Activated naive CD4-positive, alpha-beta T cell treated with anti-CD3 and anti-CD28 coated beads, Interleukin-2, amount 50 U/mL, for 24 hours (primary cell): Measurements from ENCODE around the gene PDE6C.
A peak's percentile ranks its signal among the peaks of the same experiment; 100 is the strongest.
"Not testable (repeated sequence)": the region's sequence is repeated elsewhere in the genome, so short reads cannot be mapped to it uniquely, and the experiment has no call there.

Source experiments
- H3K27ac Mint-ChIP-seq: one replicate; pipeline ENCODE4 v1.8.0; 2021; ENCODE audit warnings: mild to moderate bottlenecking, mixed read lengths
- H3K27me3 Mint-ChIP-seq: one replicate; pipeline ENCODE4 v1.8.0; 2021; ENCODE audit warnings: mixed read lengths
- H3K36me3 Mint-ChIP-seq: one replicate; pipeline ENCODE4 v1.8.0; 2021; ENCODE audit warnings: mixed read lengths
- H3K4me1 Mint-ChIP-seq: one replicate; pipeline ENCODE4 v1.8.0; 2021; ENCODE audit warnings: mixed read lengths
- H3K4me3 Mint-ChIP-seq: one replicate; pipeline ENCODE4 v1.8.0; 2021; ENCODE audit warnings: mild to moderate bottlenecking, mixed read lengths
- H3K9me3 Mint-ChIP-seq: one replicate; pipeline ENCODE4 v1.8.0; 2021; ENCODE audit warnings: mixed read lengths

The PDE6C gene

DNA sequence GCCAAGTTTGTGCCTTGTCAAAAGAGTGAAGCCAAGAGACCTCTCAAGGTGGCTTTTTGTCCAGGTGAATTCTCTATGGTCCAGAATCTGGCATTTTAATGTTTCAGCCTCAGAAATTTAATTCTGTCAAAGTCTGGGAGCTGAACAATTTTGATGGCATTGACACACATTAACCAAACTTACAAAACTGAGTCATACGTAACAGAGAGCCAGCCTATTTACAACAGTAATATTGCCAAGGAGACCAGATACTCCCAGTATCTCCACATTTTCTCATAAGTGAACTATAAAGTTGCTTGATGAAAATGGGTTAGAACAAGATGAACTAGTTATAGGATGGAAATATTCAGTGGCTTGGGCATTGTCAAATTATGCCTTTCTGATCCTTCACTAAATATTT is 43.8 kb downstream of the PDE6C start:
- Mint-ChIP-seq H3K27ac (no peak overlapping the region), H3K4me1 (no peaks in the 10 kb centered on the region), H3K4me3 (no peak overlapping the region), H3K27me3 (no peaks in the 10 kb centered on the region), H3K9me3 (no peaks in the 10 kb centered on the region), H3K36me3 (peaks cover 10% of the 10 kb centered on the region)

DNA sequence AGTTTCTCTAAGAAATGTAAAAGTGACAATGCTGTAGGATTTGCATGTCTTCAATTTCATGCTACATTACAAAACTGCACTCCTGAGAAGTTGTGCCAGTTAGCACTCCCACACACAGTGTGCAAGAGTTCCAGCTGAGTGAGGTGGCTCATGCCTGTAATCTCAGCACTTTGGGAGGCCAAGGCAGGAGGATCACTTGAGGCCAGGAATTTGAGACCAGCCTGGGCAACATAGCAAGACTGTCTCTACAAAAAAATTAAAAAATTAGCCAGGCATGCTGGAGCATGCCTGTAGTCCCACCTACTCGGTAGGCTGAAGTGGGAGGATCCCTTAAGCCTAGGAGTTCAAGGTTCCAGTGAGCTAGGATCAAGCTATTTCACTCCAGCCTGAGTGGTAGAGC is 45.4 kb downstream of the PDE6C start:
- peaks cover 14% of the 10 kb centered on the region for H3K36me3 Mint-ChIP-seq
- no peak overlapping the region for H3K27ac Mint-ChIP-seq
- H3K4me1 Mint-ChIP-seq, result no peaks in the 10 kb centered on the region
- no peaks in the 10 kb centered on the region for H3K27me3 Mint-ChIP-seq
- H3K9me3 Mint-ChIP-seq, result no peaks in the 10 kb centered on the region
- H3K4me3 Mint-ChIP-seq, result no peak overlapping the region

DNA sequence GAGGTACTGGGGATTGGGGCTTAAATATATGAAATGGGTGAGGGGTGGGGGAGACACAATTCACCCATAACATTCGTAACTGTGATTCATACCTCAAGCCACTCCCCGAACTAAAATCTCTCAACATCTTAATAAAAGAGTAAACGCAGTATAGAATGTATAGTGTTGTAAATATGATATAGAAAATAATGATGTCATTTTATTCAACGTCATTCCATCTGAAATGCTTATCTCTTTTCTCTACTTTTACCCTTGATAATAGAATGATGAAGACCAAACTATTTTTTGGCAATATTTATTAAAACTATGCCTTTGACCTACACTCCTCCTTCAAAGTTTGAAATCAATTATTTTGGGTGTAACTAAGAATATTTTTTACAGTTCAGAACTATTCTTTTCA is 53.7 kb downstream of the PDE6C start:
- Mint-ChIP-seq H3K4me1 (no peaks in the 10 kb centered on the region), H3K9me3 (no peaks in the 10 kb centered on the region), H3K27me3 (no peaks in the 10 kb centered on the region), H3K27ac (no peak overlapping the region), H3K36me3 (peaks cover 16% of the 10 kb centered on the region), H3K4me3 (no peak overlapping the region)

DNA sequence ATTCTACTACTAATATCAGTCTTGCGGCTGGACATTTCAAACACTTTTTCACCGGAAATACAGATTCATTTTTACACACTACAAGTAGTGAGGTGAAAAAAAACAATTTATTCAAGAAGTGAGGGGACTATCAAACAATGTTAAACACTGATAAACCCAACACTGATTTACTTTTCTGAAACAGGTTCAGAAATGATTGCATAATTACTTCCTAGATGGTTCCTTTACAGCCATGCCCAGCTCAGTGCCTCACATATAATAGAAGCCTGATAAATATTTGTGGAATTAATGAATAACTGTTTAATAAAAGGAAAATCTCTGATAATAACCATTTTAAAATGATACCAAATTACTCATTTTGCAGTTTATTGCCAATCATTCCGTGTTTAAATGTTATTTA is 55.5 kb downstream of the PDE6C start:
- Mint-ChIP-seq H3K27ac (no peak overlapping the region), H3K4me3 (no peak overlapping the region), H3K4me1 (peaks cover 3% of the 10 kb centered on the region), H3K36me3 (peaks cover 11% of the 10 kb centered on the region), H3K9me3 (no peaks in the 10 kb centered on the region), H3K27me3 (no peaks in the 10 kb centered on the region)

DNA sequence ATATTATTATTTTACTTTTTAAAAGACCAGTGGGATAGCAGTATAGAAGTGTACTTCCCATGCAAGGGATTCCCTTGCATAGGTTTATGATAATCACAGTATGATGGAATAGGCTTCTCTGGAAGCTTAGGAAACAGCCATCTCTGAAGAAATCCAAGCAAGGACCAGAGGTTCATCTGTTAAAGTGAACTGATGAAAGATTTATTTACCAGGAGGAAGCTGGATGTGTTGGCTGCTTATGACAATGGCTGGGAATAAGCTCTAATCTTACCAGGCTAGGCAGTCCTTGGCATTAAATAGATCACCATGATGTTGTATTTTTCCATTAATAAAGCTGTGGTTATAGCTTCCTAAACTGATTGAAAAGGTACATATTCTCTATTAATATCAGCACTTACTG is 58.0 kb downstream of the PDE6C start:
- Mint-ChIP-seq H3K27me3 (no peaks in the 10 kb centered on the region), H3K9me3 (no peaks in the 10 kb centered on the region), H3K4me3 (no peak overlapping the region), H3K36me3 (peaks cover 13% of the 10 kb centered on the region), H3K4me1 (peaks cover 3% of the 10 kb centered on the region), H3K27ac (no peak overlapping the region)

DNA sequence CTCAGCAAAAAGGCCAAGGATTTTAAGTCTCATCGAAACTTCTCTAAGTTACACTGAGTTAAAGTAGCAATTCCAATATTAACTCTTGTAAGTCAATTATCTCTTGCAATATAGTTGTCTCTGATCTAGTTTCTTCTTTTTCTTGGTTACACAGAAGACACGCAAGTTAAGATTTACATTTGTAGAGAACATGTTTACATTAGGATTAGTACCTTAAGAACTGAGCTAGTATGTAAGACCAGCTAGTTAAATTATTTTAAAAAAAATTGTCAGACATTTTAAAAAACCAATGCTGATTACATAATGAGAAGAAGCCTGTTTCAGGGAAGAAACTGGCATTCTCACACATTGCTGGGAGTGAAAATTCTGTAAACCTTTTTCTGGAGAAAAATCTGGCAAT is 58.7 kb downstream of the PDE6C start:
- Mint-ChIP-seq H3K27ac (no peak overlapping the region), H3K9me3 (no peaks in the 10 kb centered on the region), H3K36me3 (peaks cover 13% of the 10 kb centered on the region), H3K4me3 (no peak overlapping the region), H3K27me3 (no peaks in the 10 kb centered on the region), H3K4me1 (peaks cover 3% of the 10 kb centered on the region)

DNA sequence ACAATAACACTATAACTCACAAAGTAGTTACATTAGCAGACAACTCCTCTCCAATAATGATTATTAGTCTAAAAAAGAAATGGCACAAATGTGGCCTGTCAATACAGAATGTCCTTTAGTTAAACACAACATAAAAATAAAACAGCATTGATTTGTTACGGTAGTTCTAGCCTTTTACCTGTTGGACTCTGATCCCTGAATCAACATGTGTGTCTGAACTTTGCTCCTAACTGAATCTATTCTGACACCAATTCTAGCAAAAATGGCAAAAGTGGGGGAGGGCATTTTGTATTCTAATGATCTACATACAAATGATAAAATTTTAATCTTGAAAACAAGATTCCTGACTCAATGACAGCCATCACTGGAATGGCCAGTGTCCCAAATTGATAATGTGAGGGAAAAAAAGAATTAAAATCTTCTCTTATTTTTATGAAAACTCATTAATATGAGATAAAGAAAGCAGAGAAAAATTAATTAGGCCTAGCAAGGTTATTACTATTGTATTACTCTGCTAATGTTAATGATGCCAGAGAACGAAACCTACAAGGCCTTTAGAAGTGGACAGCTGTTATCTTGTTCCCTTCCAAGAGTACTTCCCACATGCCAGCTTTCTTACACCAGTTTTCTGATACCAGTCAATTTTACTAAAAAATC is 59.8 kb downstream of the PDE6C start:
- peaks cover 12% of the 10 kb centered on the region for H3K36me3 Mint-ChIP-seq
- H3K27me3 Mint-ChIP-seq, result no peaks in the 10 kb centered on the region
- peak overlapping the region; percentile 19 for H3K27ac Mint-ChIP-seq
- no peaks in the 10 kb centered on the region for H3K9me3 Mint-ChIP-seq
- no peak overlapping the region for H3K4me3 Mint-ChIP-seq
- H3K4me1 Mint-ChIP-seq, result peaks cover 3% of the 10 kb centered on the region

DNA sequence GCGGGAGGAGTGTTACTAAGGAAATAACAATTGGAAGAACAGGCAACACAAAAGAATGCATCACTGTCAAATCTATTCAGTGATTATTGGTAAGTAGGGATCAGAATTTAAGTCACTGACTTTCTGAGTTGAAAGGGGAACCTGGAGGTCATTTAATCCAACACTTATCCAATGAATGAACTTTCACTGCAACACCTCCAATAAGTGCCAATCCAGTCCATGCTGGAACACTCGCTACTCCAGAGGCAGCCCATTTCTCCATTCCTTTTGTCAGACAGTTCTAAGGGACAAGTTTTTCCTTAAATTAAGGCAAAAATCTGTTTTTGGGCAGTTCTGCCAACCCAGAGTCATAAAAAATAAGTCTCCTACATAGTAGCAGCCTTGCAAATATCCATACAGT is 60.6 kb downstream of the PDE6C start:
- H3K27ac Mint-ChIP-seq, result no peak overlapping the region
- H3K4me3 Mint-ChIP-seq, result no peak overlapping the region
- H3K27me3 Mint-ChIP-seq, result no peaks in the 10 kb centered on the region
- no peaks in the 10 kb centered on the region for H3K9me3 Mint-ChIP-seq
- H3K36me3 Mint-ChIP-seq, result peaks cover 9% of the 10 kb centered on the region
- peaks cover 3% of the 10 kb centered on the region for H3K4me1 Mint-ChIP-seq

DNA sequence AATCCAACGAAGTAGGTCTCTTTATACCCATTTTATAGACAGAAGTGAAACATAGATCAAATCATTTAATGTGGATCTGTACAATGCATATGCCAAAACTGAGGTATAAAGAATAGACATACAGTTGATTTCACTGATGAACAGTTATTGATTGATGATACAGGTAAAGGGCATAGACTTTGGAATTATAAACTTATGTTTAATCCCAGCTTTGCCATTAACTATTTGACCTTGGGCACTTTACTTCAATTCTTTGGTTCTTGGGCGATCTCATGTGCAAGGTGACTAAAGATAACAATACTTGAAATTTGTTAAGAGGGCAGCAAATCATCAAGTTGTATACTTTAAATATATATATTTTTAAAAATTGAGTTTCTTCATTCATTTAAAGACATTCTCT is 61.5 kb downstream of the PDE6C start:
- no peak overlapping the region for H3K27ac Mint-ChIP-seq
- peaks cover 3% of the 10 kb centered on the region for H3K4me1 Mint-ChIP-seq
- H3K4me3 Mint-ChIP-seq, result no peak overlapping the region
- H3K27me3 Mint-ChIP-seq, result no peaks in the 10 kb centered on the region
- no peaks in the 10 kb centered on the region for H3K9me3 Mint-ChIP-seq
- H3K36me3 Mint-ChIP-seq, result peaks cover 6% of the 10 kb centered on the region

DNA sequence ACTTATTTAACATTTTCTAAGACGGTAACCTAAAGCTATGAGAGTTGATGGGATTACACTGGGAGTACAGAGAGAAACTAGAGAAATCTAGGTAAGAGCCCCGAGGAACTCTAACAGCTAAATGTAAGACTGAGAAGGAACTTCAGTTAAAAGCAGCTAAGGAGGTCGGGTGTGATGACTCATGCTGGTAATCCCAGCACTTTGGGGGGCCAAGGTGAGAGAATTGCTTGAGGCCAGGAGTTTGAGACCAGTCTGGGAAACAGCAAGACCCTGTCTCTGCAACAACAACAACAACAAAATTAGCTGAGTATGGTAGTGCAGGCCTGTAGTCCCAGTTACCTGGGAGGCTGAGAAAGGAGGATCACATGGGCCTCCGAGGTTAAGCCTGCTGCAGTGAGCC is 66.0 kb downstream of the PDE6C start:
- Mint-ChIP-seq H3K4me1 (no peaks in the 10 kb centered on the region), H3K4me3 (no peak overlapping the region), H3K27me3 (no peaks in the 10 kb centered on the region), H3K9me3 (no peaks in the 10 kb centered on the region), H3K36me3 (peaks cover 9% of the 10 kb centered on the region), H3K27ac (peak overlapping the region; percentile 60)

DNA sequence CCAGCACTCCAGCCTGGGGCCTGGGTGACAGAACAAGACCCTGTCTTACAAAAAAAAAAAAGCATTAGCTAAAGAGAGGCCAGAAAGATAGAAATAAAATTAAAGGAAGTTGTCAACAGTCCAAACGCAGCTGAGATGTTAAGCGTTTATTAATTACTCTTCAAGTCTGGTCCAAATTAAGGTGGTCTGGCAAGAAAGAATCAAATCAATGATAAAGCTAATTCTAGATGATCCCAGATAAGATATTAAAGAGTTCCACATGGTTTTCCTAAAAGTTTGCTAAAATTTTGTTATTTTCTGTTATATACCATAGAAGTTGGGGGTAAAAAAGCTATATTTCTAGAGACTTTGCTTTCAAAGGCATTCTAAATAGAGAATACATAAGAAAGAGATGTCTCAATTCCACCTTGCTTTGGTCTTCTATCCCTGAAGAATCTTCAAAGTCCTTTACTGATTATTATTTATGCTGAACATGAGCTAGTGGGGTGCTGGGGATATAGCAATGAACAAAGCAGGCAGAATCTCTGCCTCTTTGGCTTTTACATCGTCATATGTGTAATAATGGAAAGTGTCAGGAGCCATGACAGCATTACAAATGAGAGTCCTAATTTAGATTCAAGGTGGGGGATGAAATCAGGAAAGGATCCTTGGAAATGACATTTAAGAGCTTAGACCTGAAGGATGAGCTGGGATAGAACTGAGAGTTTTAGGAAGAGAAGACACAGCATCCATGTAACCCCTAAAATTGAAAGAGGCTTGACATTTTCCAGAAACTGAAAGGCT is 66.7 kb downstream of the PDE6C start:
- H3K4me3 Mint-ChIP-seq, result no peak overlapping the region
- peaks cover 9% of the 10 kb centered on the region for H3K36me3 Mint-ChIP-seq
- peak overlapping the region; percentile 60 for H3K27ac Mint-ChIP-seq
- H3K4me1 Mint-ChIP-seq, result no peaks in the 10 kb centered on the region
- no peaks in the 10 kb centered on the region for H3K27me3 Mint-ChIP-seq
- H3K9me3 Mint-ChIP-seq, result no peaks in the 10 kb centered on the region

DNA sequence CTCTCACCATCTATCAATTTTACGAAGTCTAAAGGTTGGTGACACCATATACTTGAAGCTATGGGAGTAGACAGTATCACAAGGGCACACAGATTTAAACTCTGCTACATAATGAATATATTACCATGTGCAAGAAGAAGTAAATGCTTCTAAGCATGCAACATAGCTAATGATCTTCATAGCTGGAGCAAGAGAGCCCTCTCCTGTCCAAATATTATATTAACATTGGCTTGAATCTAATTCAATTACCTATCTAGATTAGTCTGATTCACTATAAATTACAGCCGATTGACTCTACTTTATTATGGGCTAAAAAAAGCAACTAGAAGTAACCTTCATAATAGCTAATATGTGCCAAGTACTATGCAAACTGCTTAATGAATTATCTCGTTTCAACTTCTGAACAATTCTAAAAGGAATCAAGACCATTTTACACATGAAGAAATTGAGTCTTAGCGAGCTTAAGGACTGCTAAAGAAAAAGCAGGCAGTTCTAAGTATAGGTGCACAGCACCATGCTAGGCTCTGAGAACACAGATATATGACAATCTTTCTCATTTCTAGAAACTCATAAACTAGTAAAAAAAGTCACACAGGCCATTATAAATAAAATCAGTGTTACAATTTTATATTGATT is 68.2 kb downstream of the PDE6C start:
- H3K27ac Mint-ChIP-seq, result no peak overlapping the region
- no peaks in the 10 kb centered on the region for H3K9me3 Mint-ChIP-seq
- H3K27me3 Mint-ChIP-seq, result no peaks in the 10 kb centered on the region
- no peaks in the 10 kb centered on the region for H3K4me1 Mint-ChIP-seq
- H3K4me3 Mint-ChIP-seq, result no peak overlapping the region
- peaks cover 7% of the 10 kb centered on the region for H3K36me3 Mint-ChIP-seq

DNA sequence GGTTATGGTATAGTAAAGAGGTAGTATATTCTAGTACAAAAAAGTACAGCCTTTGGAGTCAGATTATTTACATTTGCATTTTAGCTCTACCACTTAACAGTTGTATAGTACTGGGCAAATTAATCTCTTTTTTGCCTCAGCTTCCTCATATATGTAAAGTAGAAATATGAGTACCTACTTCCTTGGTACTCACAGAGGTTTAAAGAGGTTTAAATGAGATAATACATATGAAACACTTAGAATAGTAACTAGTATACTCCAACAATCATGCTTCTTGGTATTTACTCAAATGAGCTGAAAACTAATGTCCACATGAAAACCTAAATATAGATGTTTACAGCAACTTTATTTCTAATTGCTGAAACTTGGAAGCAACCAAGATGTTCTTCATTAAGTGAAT is 75.4 kb downstream of the PDE6C start:
- no peak overlapping the region for H3K27ac Mint-ChIP-seq
- no peaks in the 10 kb centered on the region for H3K9me3 Mint-ChIP-seq

DNA sequence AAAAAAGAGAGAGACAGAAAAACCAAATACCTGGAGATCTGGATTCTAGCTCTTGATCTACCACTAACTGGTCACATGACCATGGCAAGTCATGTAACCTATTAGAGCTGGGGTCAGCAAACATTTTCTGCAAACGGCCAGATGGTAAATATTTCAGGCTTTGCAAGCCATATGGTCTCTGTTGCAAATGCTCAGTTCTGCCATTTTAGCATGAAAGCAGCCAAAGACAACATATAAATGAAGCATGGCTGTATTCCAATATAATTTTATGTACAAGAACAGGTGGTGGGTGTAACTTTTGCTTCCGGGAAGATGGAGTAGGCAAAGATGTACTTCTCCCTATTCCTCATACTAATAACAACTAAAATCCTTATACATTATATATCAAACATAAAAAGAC is 83.4 kb downstream of the PDE6C start:
- no peak overlapping the region for H3K4me3 Mint-ChIP-seq
- peaks cover 26% of the 10 kb centered on the region for H3K4me1 Mint-ChIP-seq
- H3K9me3 Mint-ChIP-seq, result no peaks in the 10 kb centered on the region
- no peaks in the 10 kb centered on the region for H3K27me3 Mint-ChIP-seq
- peaks cover 19% of the 10 kb centered on the region for H3K36me3 Mint-ChIP-seq
- no peak overlapping the region for H3K27ac Mint-ChIP-seq

More for the DNA sequence above, 75.4 kb downstream of the PDE6C start:
- Mint-ChIP-seq H3K27me3 (no peaks in the 10 kb centered on the region), H3K4me3 (no peak overlapping the region), H3K4me1 (no peaks in the 10 kb centered on the region), H3K36me3 (peaks cover 6% of the 10 kb centered on the region)

DNA sequence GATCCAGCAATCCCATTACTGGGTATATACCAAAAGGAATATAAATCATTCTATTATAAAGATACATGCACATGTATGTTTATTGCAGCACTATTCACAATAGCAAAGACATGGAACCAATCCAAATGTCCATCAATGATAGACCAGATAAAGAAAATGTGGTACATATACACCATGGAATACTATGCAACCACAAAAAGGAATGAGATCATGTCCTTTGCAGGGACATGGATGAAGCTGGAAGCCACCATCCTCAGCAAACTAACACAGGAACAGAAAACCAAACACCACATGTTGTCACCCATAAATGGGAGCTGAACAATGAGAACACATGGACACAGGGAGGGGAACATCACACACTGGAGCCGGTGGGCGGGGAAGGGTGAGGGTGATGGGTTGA is 84.2 kb downstream of the PDE6C start:
- not testable (repeated sequence) for H3K9me3 Mint-ChIP-seq, H3K4me3 Mint-ChIP-seq, H3K27ac Mint-ChIP-seq, H3K27me3 Mint-ChIP-seq
- Mint-ChIP-seq H3K4me1 (peaks cover 26% of the 10 kb centered on the region), H3K36me3 (peaks cover 19% of the 10 kb centered on the region)

DNA sequence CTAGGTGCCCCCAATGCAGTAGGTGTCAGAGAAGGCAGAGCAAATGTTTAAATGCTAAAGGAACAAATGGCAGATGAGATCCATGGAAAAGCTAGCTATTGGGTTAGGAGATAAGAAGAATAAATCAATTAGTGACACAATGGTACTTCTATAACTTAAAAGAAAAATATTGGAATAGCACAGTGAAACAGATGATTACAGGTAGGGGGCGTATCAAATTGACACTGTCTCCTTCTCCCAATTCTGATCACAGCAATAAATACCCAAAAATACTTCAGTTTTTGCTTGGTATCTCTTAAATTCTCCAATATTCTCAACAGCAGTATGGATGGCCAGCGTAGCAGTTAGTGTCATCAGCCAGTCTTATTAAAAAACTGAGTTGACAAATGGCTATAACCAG is 84.9 kb downstream of the PDE6C start:
- H3K27ac Mint-ChIP-seq, result no peak overlapping the region
- H3K4me1 Mint-ChIP-seq, result peaks cover 26% of the 10 kb centered on the region
- no peak overlapping the region for H3K4me3 Mint-ChIP-seq
- H3K36me3 Mint-ChIP-seq, result peaks cover 17% of the 10 kb centered on the region
- no peaks in the 10 kb centered on the region for H3K9me3 Mint-ChIP-seq
- H3K27me3 Mint-ChIP-seq, result no peaks in the 10 kb centered on the region
